SK-N-SH (cell line): Measurements from ENCODE around the gene MTARC1. TPM values are rescaled to one million over a fixed set of nuclear protein-coding genes. Genes with fewer than 3 reads are reported as not detected.

ENCODE experiments used
- CTCF ChIA-PET: fragments of 300-600, 350-600 bp; formaldehyde crosslinking; extraction: SDS; loops from one replicate; lab custom pipeline; 2021; lab: Yijun Ruan, JAX
- POLR2A ChIA-PET: fragments of 350-600 bp; sonication (Branson Sonifier 250); formaldehyde crosslinking; extraction: SDS; loops from one replicate; lab custom pipeline; 2020; ENCODE audit warnings: antibody characterized with exemption, inconsistent platforms; lab: Yijun Ruan, JAX
- DNase-seq: peaks from one replicate; pipeline ENCODE4 v3.0.0; 2012
- H2AFZ ChIP-seq: fragments of 200-600 bp; sonication (generic); 2 replicates; pipeline ENCODE4 v1.8.1; 2016; ENCODE audit warnings: antibody characterized with exemption, mild to moderate bottlenecking, low read depth
- H3F3A ChIP-seq: fragments of 200-600 bp; sonication (generic); replicated peaks from 2 replicates; pipeline ENCODE3; 2016; ENCODE audit warnings: antibody characterized with exemption, mild to moderate bottlenecking; ENCODE audit not compliant: insufficient read depth
- H3K27ac ChIP-seq, 2 experiments: fragments of 200-500 bp in 1 of 2; fragments of 200-600 bp in 1 of 2; sonication (Bioruptor generic) in 1 of 2; sonication (generic), shearing (Covaris generic) in 1 of 2; 2 replicates each; pipeline versions ENCODE4 v1.5.1 to v1.6.1; 2014 to 2016; ENCODE audit warnings: low read depth in 2 of 2, inconsistent platforms in 1 of 2, low read length in 1 of 2, mild to moderate bottlenecking in 1 of 2, mixed read lengths in 1 of 2
- H3K27me3 ChIP-seq: fragments of 200-600 bp; sonication (generic), shearing (Covaris generic); 2 replicates; pipeline ENCODE4 v1.6.1; 2016; ENCODE audit warnings: mixed run types; ENCODE audit not compliant: insufficient read depth
- H3K36me3 ChIP-seq, 2 experiments: fragments of 200-500 bp in 1 of 2; fragments of 200-600 bp in 1 of 2; sonication (Bioruptor generic) in 1 of 2; sonication (generic) in 1 of 2; replicated peaks in 1 of 2; 2 replicates each; pipeline versions ENCODE3 to v1.5.1; 2014 to 2016; ENCODE audit warnings: low read length in 1 of 2, mild to moderate bottlenecking in 1 of 2; ENCODE audit not compliant: insufficient read depth in 2 of 2, control insufficient read depth in 1 of 2
- H3K4me1 ChIP-seq, 2 experiments: fragments of 200-500 bp in 1 of 2; fragments of 200-600 bp in 1 of 2; sonication (Bioruptor generic) in 1 of 2; sonication (generic), shearing (Covaris generic) in 1 of 2; 2 replicates each; pipeline versions ENCODE4 v1.5.1 to v1.6.1; 2014 to 2016; ENCODE audit warnings: low read depth in 1 of 2, low read length in 1 of 2, mixed run types in 1 of 2; ENCODE audit not compliant: insufficient read depth in 2 of 2, control insufficient read depth in 1 of 2
- H3K4me2 ChIP-seq: fragments of 200-600 bp; sonication (generic), shearing (Covaris generic); 2 replicates; pipeline ENCODE4 v1.6.1; 2017; ENCODE audit warnings: mixed run types
- H3K4me3 ChIP-seq, 2 experiments: fragments of 200-500 bp in 1 of 2; fragments of 200-600 bp in 1 of 2; sonication (Bioruptor generic) in 1 of 2; sonication (generic), shearing (Covaris generic) in 1 of 2; 2 replicates each; pipeline versions ENCODE4 v1.5.1 to v1.8.1; 2014 to 2016; ENCODE audit warnings: low read depth in 2 of 2, inconsistent platforms in 1 of 2, low read length in 1 of 2, mild to moderate bottlenecking in 1 of 2, mixed read lengths in 1 of 2, moderate library complexity in 1 of 2
- H3K79me2 ChIP-seq: fragments of 200-600 bp; sonication (generic); 2 replicates; pipeline ENCODE4 v1.8.1; 2017; ENCODE audit warnings: mild to moderate bottlenecking; ENCODE audit not compliant: insufficient read depth
- H3K9ac ChIP-seq: fragments of 200-600 bp; sonication (generic); 2 replicates; pipeline ENCODE4 v1.6.1; 2017; ENCODE audit warnings: mixed run types
- H3K9me2 ChIP-seq: fragments of 200-600 bp; sonication (generic); 2 replicates; pipeline ENCODE4 v1.6.1; 2017; ENCODE audit warnings: mixed run types
- H3K9me3 ChIP-seq: fragments of 200-600 bp; sonication (generic); 2 replicates; pipeline ENCODE4 v1.6.1; 2017; ENCODE audit warnings: mixed run types, mild to moderate bottlenecking, moderate library complexity
- H4K20me1 ChIP-seq: fragments of 200-600 bp; sonication (generic); 2 replicates; pipeline ENCODE4 v1.6.1; 2017; ENCODE audit warnings: mild to moderate bottlenecking, mixed run types; ENCODE audit not compliant: insufficient read depth
- EP300 ChIP-seq, 2 experiments: IDR thresholded peaks; 2 replicates each; pipeline versions ENCODE4 v1.4.0 to v1.6.1; 2012; ENCODE audit warnings: borderline replicate concordance in 1 of 2, low read depth in 1 of 2, low read length in 1 of 2
- EZH2phosphoT487 ChIP-seq: fragments of 200-600 bp; sonication (generic); IDR thresholded peaks from 2 replicates; pipeline ENCODE4 v1.6.1; 2017; ENCODE audit warnings: low read depth, mixed run types, mild to moderate bottlenecking, antibody characterized with exemption, moderate library complexity, borderline replicate concordance
- FOSL2 ChIP-seq: IDR thresholded peaks from 2 replicates; pipeline ENCODE4 v1.4.0; 2012; ENCODE audit warnings: low read depth, mild to moderate bottlenecking, moderate library complexity, borderline replicate concordance
- FOXJ3 ChIP-seq: sonication (generic); formaldehyde crosslinking; IDR thresholded peaks from 2 replicates; pipeline ENCODE4 v1.5.1; 2020; ENCODE audit warnings: mild to moderate bottlenecking, missing genetic modification reagents
- GABPA ChIP-seq: IDR thresholded peaks from 2 replicates; pipeline ENCODE4 v1.4.0; 2012; ENCODE audit warnings: low read depth, mild to moderate bottlenecking
- IRF3 ChIP-seq: fragments of 150-350 bp; IDR thresholded peaks from 2 replicates; pipeline ENCODE4 v1.6.1; 2016; ENCODE audit warnings: mild to moderate bottlenecking, low read depth, low read length
- MXI1 ChIP-seq: IDR thresholded peaks from 2 replicates; pipeline ENCODE4 v1.6.1; 2012; ENCODE audit warnings: mild to moderate bottlenecking, low read depth, low read length, improper control_type of control experiment
- NFIC ChIP-seq: IDR thresholded peaks from 2 replicates; pipeline ENCODE4 v1.4.0; 2012; ENCODE audit warnings: borderline replicate concordance
- NRF1 ChIP-seq: IDR thresholded peaks from 2 replicates; pipeline ENCODE4 v1.6.1; 2012; ENCODE audit warnings: low read depth, mild to moderate bottlenecking, low read length
- PBX3 ChIP-seq: IDR thresholded peaks from 2 replicates; pipeline ENCODE4; 2012
- POLR2AphosphoS5 ChIP-seq: IDR thresholded peaks from 2 replicates; pipeline ENCODE4 v1.6.1; 2012; ENCODE audit warnings: low read depth, low read length
- REST ChIP-seq: IDR thresholded peaks from 2 replicates; pipeline ENCODE4 v1.6.1; 2012; ENCODE audit warnings: mild to moderate bottlenecking, low read depth, low read length, moderate library complexity
- RFX5 ChIP-seq: IDR thresholded peaks from 2 replicates; pipeline ENCODE4 v1.6.1; 2012; ENCODE audit warnings: mild to moderate bottlenecking, improper control_type of control experiment, low read length
- TAF1 ChIP-seq: IDR thresholded peaks from 2 replicates; pipeline ENCODE4 v1.6.1; 2012; ENCODE audit warnings: low read depth, mild to moderate bottlenecking, low read length, moderate library complexity, borderline replicate concordance
- TEAD4 ChIP-seq: IDR thresholded peaks from 2 replicates; pipeline ENCODE4 v1.4.0; 2012; ENCODE audit warnings: mild to moderate bottlenecking, borderline replicate concordance; ENCODE audit not compliant: insufficient read depth
- USF2 ChIP-seq: fragments of 150-350 bp; IDR thresholded peaks from 2 replicates; pipeline ENCODE4 v1.6.1; 2017; ENCODE audit warnings: antibody characterized with exemption, low read length, low read depth, borderline replicate concordance
- ZBTB33 ChIP-seq: IDR thresholded peaks from 2 replicates; pipeline ENCODE4 v1.4.0; 2012; ENCODE audit warnings: low read depth, borderline replicate concordance
- WGBS: methylation state at CpG from one replicate; pipeline ENCODE4 v1.1.6; 2017; ENCODE audit warnings: low lambda C conversion rate; 5-methylcytosine and 5-hydroxymethylcytosine counted together
- polyA plus RNA-seq, 3 experiments: library from polyadenylated mRNA; depleted of rRNA; stranded (reverse); fragments of >200 nt; gene quantifications; 2 replicates each; pipeline ENCODE4 v1.2.3, GENCODE V29; 2012

MTARC1 gene
- polyA plus RNA-seq, 1 of the 3 experiments (the other 2 are of a cell fraction), result 6.1 TPM

GRCh38 chr1:220741825-220742224 lies 44.9 kb upstream of the MTARC1 start:
- no peaks in the 10 kb centered on the region for H3K9me3 ChIP-seq
- no peak for DNase-seq
- no peaks in the 10 kb centered on the region for H3K9me2 ChIP-seq
- H4K20me1 ChIP-seq, result no peaks in the 10 kb centered on the region
- no peak for TF ChIP-seq NFIC
- TF ChIP-seq FOSL2, result no peak
- no peak for TF ChIP-seq NRF1
- no peak for TF ChIP-seq GABPA
- TF ChIP-seq POLR2AphosphoS5, result no peak
- TF ChIP-seq ZBTB33, result no peak
- no peak for TF ChIP-seq FOXJ3 (CRISPR knock-in tag)
- TF ChIP-seq PBX3, result no peak
- no peak for TF ChIP-seq USF2
- TF ChIP-seq TAF1, result no peak
- TF ChIP-seq EP300 (IDR thresholded peaks at IDR 0.05; ENCODE audit: borderline replicate concordance in 1 of 2, low read depth in 1 of 2, low read length in 1 of 2), result no peak
- TF ChIP-seq MXI1, result no peak
- TF ChIP-seq, all 33 proteins: peak for 0
- Histone ChIP-seq H3F3A (no peaks in the 10 kb centered on the region), H3K4me3 (no peak overlapping the region), H3K36me3 (no peaks in the 10 kb centered on the region), H3K9ac (no peak overlapping the region), H3K4me1 (no peaks in the 10 kb centered on the region; a peak in 1 of 4 replicates), H3K27me3 (no peaks in the 10 kb centered on the region), H3K4me2 (no peak overlapping the region), H2AFZ (no peak overlapping the region), H3K79me2 (no peaks in the 10 kb centered on the region), H3K27ac (no peak overlapping the region)
- ChIA-PET CTCF (interaction anchor here (0.9 to 3.3 kb wide), 4 partner anchors 8 to 35 kb away, joined by 3 to 23 read pairs (median 7); no protein-coding TSS in a partner anchor), POLR2A (no interaction called here)
- WGBS, result 88% methylated on average over 1 of the region's 1 CpG

GRCh38 chr1:220742520-220742919 lies 44.2 kb upstream of the MTARC1 start:
- CTCF ChIA-PET, result interaction anchor here (0.6 to 3.3 kb wide), 4 partner anchors 9 to 275 kb away, joined by 3 to 23 read pairs (median 7); no protein-coding TSS in a partner anchor
- Histone ChIP-seq H3K9me2 (no peaks in the 10 kb centered on the region), H4K20me1 (no peaks in the 10 kb centered on the region), H2AFZ (no peak overlapping the region), H3F3A (no peaks in the 10 kb centered on the region), H3K79me2 (no peaks in the 10 kb centered on the region)
- TF ChIP-seq EZH2phosphoT487, result no peak
- no peak for TF ChIP-seq FOXJ3 (CRISPR knock-in tag)
- no peak for TF ChIP-seq NRF1
- no peak for TF ChIP-seq REST
- TF ChIP-seq TEAD4, result no peak
- no peak for TF ChIP-seq RFX5
- no peak for TF ChIP-seq IRF3
- TF ChIP-seq, all 33 proteins: peak for 0
- no peaks in the 10 kb centered on the region for H3K27me3 ChIP-seq
- POLR2A ChIA-PET, result no interaction called here
- WGBS, result 73% methylated on average over 3 of the region's 3 CpGs
- H3K4me3 ChIP-seq, result no peak overlapping the region
- DNase-seq, result no peak
- H3K36me3 ChIP-seq, result no peaks in the 10 kb centered on the region
- H3K27ac ChIP-seq, result no peak overlapping the region
- peaks cover 0 to 4% of the 10 kb centered on the region in 2 experiments; a peak in 1 of 4 replicates for H3K4me1 ChIP-seq
- no peak overlapping the region for H3K4me2 ChIP-seq
- H3K9ac ChIP-seq, result no peak overlapping the region
- H3K9me3 ChIP-seq, result no peaks in the 10 kb centered on the region
